ENCODE data around the gene WWOX. TPM values are rescaled to one million over a fixed set of nuclear protein-coding genes. Genes with fewer than 3 reads are reported as not detected.

WWOX gene
- total RNA-seq, 6 experiments from 2014 or later = 0.46 to 3.4 (median 1.3) TPM

DNA sequence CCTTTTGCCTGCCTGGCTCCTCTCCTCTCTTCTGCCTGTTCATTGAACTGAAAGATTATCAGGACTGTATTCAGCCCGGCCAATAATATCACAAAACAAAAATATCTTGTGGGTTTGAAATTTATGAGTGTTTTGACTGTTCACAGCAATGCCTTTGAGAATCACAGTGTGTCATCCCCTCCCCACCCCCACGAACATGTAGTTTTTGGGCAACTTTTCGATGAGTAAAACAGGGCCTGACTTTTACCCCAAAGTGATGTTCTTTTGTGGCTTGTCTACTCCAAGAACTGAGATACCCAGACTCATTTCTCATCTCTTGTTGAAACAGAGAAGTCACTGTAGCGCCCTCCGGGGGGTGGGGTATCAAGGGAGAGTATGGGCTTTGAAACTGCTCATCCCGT is 675.7 kb downstream of the WWOX start:
- H3K27me3 Mint-ChIP-seq (ENCODE audit: insufficient read depth) = no peaks in the 10 kb centered on the region; the same call in 1 of the 2 replicates
- TF ChIP-seq, protein P1, sequence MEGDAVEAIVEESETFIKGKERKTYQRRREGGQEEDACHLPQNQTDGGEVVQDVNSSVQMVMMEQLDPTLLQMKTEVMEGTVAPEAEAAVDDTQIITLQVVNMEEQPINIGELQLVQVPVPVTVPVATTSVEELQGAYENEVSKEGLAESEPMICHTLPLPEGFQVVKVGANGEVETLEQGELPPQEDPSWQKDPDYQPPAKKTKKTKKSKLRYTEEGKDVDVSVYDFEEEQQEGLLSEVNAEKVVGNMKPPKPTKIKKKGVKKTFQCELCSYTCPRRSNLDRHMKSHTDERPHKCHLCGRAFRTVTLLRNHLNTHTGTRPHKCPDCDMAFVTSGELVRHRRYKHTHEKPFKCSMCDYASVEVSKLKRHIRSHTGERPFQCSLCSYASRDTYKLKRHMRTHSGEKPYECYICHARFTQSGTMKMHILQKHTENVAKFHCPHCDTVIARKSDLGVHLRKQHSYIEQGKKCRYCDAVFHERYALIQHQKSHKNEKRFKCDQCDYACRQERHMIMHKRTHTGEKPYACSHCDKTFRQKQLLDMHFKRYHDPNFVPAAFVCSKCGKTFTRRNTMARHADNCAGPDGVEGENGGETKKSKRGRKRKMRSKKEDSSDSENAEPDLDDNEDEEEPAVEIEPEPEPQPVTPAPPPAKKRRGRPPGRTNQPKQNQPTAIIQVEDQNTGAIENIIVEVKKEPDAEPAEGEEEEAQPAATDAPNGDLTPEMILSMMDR (IDR thresholded peaks at IDR 0.05) = no peak
- H3K9me3 Mint-ChIP-seq = peaks cover 51% of the 10 kb centered on the region
- DNase-seq = no peak
- peaks cover 6% of the 10 kb centered on the region; the same call in 1 of the 2 replicates for H3K36me3 Mint-ChIP-seq (ENCODE audit: low read depth)
- H3K4me3 Mint-ChIP-seq = no peak overlapping the region
- no peaks in the 10 kb centered on the region for H3K4me1 Mint-ChIP-seq (ENCODE audit: low read depth)
- H3K27ac Mint-ChIP-seq = no peak overlapping the region

- H3K27ac Mint-ChIP-seq = no peak overlapping the region
- no peaks in the 10 kb centered on the region for H3K4me1 Mint-ChIP-seq (ENCODE audit: low read depth)
- H3K27me3 Mint-ChIP-seq (ENCODE audit: insufficient read depth) = no peaks in the 10 kb centered on the region; the same call in 1 of the 2 replicates
- TF ChIP-seq, protein P1 (IDR thresholded peaks at IDR 0.05) = no peak
- H3K36me3 Mint-ChIP-seq (ENCODE audit: low read depth) = peaks cover 4% of the 10 kb centered on the region; the same call in 1 of the 2 replicates
- no peak overlapping the region for H3K4me3 Mint-ChIP-seq
- DNase-seq = no peak
- peaks cover 45% of the 10 kb centered on the region for H3K9me3 Mint-ChIP-seq
These were observed 678.9 kb downstream of the WWOX start for GRCh38 chr16:78778101-78779004.

DNA sequence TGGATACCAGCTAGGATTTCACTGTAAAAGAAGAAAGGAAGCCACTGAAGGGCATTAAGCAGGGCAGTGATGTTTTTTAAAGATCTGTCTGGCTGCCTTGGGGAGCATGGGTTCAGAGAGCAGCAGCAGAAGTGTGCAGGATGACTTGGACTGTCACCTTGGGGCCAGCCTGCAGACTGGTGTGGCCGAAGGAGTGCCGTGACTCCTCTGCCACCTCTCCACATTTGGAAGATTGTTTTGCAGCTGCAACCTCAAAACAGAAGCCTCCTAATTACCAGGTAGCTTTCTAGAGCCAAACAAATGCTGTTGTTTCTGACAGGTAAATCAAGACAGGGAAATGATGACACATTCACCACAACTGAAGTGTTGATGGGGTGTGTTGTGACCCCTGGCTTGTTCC is 681.4 kb downstream of the WWOX start:
- DNase-seq = no peak
- no peak overlapping the region for H3K27ac Mint-ChIP-seq
- TF ChIP-seq, protein P1 (IDR thresholded peaks at IDR 0.05) = no peak
- peaks cover 34% of the 10 kb centered on the region for H3K9me3 Mint-ChIP-seq
- peaks cover 4% of the 10 kb centered on the region; the same call in 1 of the 2 replicates for H3K36me3 Mint-ChIP-seq (ENCODE audit: low read depth)
- H3K4me1 Mint-ChIP-seq (ENCODE audit: low read depth) = no peaks in the 10 kb centered on the region
- H3K4me3 Mint-ChIP-seq = no peak overlapping the region
- H3K27me3 Mint-ChIP-seq (ENCODE audit: insufficient read depth) = no peaks in the 10 kb centered on the region; the same call in 1 of the 2 replicates

DNA sequence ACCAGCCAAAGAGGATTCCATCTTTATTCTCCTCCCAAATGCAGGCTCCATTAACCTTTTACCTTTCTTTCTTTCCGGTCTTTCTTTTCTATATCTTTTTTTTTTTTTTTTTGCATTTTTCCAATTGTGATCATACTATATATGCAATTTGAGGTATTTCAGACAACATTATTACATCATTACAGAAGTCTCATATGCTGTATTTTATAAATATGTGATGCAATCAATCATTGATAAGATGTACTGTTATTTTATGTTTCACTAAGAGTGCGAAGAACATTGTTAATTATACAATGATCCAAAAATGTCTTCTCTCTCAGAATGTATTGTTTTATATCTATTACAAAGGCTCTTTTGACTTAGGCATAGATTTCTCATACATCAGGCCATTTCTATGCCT is 683.1 kb downstream of the WWOX start:
- Mint-ChIP-seq H3K27me3 (ENCODE audit: insufficient read depth) (no peaks in the 10 kb centered on the region; the same call in 1 of the 2 replicates), H3K4me3 (no peak overlapping the region), H3K27ac (no peak overlapping the region), H3K36me3 (ENCODE audit: low read depth) (peaks cover 4% of the 10 kb centered on the region; the same call in 1 of the 2 replicates), H3K9me3 (peaks cover 36% of the 10 kb centered on the region), H3K4me1 (ENCODE audit: low read depth) (no peaks in the 10 kb centered on the region)
- DNase-seq = no peak
- TF ChIP-seq, protein P1 (IDR thresholded peaks at IDR 0.05) = no peak

- no peak overlapping the region for H3K27ac Mint-ChIP-seq
- no peaks in the 10 kb centered on the region for H3K4me1 Mint-ChIP-seq (ENCODE audit: low read depth)
- peaks cover 4% of the 10 kb centered on the region; the same call in 1 of the 2 replicates for H3K36me3 Mint-ChIP-seq (ENCODE audit: low read depth)
- TF ChIP-seq, protein P1 (IDR thresholded peaks at IDR 0.05) = no peak
- H3K4me3 Mint-ChIP-seq = no peak overlapping the region
- peaks cover 31% of the 10 kb centered on the region for H3K9me3 Mint-ChIP-seq
- no peaks in the 10 kb centered on the region; the same call in 1 of the 2 replicates for H3K27me3 Mint-ChIP-seq (ENCODE audit: insufficient read depth)
- DNase-seq = no peak
These were observed 684.2 kb downstream of the WWOX start for GRCh38 chr16:78783570-78784079.
